NCI-H1417 treated with DMSO at 0.1 percent for 48 hours (cell line): ENCODE data around the gene TYW1B.
"Not testable (repeated sequence)": the region's sequence is repeated elsewhere in the genome, so short reads cannot be mapped to it uniquely, and the experiment has no call there.

Experiments
- DNase-seq: peaks from one replicate; lab custom pipeline; 2025; lab: John Stamatoyannopoulos, UW

TYW1B gene

DNA sequence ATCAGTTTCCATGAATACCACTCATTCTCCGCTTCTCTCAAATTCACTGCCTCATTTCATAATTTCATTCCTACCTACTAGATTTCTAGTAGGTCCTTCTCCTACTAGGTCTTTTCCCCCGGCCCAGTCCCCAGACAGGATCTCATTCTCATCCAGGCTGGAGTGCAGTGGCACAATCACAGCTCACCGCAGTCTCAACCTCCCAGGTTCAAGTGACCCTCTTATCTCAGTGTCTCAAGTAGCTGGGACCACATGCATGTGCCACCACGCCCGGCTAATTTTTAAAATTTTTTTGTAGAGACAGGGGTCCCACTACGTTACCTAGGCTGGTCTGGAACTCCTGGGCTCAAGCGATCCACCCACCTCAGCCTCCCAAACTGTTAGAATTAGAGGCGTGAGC lies 132.5 kb downstream of the TYW1B start:
- not testable (repeated sequence) for DNase-seq

DNA sequence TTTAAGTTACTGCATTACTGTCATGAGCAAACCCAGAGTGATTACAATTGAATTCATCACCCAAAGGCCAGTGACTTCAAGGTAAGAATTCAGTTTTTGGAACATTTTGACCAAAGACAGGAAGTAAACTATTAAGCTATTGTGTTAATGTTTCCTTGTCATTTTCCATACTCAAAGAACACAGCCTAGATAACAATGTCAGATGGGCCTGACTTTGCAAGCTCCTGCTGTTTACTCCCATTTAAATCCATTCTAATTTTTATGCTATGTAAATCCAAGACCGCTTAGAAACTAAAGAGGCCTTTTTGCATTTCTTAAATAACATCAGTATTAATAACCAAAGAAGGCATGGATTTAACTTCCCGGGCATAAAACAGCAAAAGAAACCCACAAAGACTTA lies 136.6 kb downstream of the TYW1B start:
- DNase-seq: not testable (repeated sequence)

- DNase-seq: not testable (repeated sequence)
Observed at GRCh38 chr7:72690177-72690576, 137.8 kb downstream of the TYW1B start.

DNA sequence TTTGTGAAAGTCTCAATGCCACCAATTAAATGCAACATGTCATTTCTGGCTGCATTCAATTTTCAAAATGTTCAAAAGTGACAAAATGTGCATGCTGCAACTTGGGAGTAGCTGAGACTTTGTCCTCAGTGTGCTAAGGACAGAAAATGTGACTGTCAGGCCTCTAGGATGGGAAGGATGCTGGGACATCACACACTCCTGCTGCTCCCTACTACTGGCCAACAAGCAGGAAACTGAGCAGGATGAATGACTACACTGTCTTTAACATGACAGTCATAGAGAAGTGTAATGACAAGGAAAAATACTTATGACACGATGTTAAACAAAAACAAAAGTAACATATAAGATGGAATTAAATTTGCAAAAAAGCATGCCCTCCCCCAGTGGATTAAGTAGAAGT lies 138.7 kb downstream of the TYW1B start:
- DNase-seq: not testable (repeated sequence)

DNA sequence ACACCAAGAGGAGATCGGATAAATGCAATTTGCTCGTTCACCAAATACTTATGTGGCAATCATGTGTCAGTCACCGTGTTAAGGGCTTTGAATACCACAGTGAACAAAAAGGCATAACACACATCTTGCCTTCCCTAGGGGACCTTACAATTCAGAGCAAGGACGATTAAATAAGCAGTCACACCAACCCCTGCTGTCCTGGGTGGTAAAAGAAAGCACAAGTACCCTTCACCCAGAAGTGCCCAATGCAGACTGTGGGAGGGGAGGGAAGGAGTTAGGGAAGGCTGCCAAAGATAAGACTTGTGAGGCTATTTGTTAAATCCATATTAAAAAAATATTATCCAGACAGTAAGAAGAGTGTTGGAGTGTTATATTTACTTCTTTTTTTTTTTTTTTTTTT lies 146.8 kb downstream of the TYW1B start:
- DNase-seq: not testable (repeated sequence)

GRCh38 chr7:72676880-72677279 lies 151.1 kb downstream of the TYW1B start:
- DNase-seq: not testable (repeated sequence)

- not testable (repeated sequence) for DNase-seq
Observed at GRCh38 chr7:72676086-72676690, 151.8 kb downstream of the TYW1B start.

- not testable (repeated sequence) for DNase-seq
Observed at GRCh38 chr7:72675686-72676085, 152.3 kb downstream of the TYW1B start.

GRCh38 chr7:72674394-72674793 lies 153.6 kb downstream of the TYW1B start:
- no peak for DNase-seq

- DNase-seq: not testable (repeated sequence)
Observed at GRCh38 chr7:72670850-72671249, 157.2 kb downstream of the TYW1B start.

DNA sequence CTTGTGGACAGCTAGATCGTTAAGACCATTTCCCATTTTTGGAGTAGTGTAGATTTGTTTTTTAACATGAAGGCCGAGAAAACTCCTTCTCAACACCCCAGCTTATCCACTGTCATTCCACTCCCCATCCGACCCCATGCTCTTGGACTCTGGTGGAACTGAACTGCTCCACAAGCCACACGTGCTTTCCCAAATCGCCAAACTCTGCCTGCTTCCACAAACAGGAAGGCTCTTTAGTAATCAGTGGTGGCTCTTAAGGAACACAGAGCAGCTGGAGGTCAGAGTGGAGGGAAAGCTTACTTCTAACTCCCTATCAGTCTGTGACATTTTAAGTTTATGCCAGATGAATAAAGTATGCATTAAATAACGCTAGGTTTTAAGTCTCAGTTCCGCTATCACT lies 159.6 kb downstream of the TYW1B start:
- DNase-seq: not testable (repeated sequence)

- DNase-seq: not testable (repeated sequence)
Observed at GRCh38 chr7:72667049-72667448, 161.0 kb downstream of the TYW1B start.

DNA sequence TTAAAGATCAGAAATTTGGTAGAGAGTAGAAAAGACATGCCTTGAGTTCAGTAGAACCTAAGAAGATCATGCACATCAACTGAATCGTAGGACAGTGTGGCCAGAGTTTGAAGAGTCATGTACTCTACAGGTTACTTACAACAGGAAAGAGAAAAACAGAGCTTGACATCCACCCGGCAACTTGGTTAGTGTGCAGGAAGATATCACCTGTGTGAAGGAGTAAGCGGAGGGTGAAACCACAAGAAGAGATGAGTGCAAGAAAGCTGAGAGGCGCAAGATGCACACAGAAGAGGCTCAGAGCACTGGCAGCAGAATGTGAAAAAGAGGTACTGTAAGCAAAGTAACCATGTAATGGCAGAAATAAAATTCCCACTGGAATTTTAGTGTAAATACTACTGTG lies 179.4 kb downstream of the TYW1B start:
- not testable (repeated sequence) for DNase-seq

- not testable (repeated sequence) for DNase-seq
Observed at GRCh38 chr7:72643708-72644107, 184.3 kb downstream of the TYW1B start.

GRCh38 chr7:72641485-72642248 lies 186.3 kb downstream of the TYW1B start:
- not testable (repeated sequence) for DNase-seq

DNA sequence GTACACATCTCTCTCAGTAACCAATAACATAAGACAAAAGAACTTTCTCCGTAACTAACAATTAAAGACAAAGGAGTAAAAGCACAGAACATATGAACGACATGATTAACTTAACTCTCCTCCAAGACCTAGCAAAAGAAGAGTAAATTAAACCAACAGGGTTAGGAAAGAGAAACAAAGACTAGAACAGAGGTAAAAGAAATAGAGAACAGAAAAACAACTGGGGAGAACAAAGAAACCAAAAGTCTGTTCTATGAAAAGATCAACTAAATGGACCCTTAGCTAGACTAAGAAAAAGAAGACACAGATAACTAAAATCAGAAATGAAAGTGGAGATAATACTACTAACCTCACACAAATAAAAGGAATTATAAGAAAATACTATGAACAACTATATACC lies 187.3 kb downstream of the TYW1B start:
- DNase-seq: not testable (repeated sequence)

DNA sequence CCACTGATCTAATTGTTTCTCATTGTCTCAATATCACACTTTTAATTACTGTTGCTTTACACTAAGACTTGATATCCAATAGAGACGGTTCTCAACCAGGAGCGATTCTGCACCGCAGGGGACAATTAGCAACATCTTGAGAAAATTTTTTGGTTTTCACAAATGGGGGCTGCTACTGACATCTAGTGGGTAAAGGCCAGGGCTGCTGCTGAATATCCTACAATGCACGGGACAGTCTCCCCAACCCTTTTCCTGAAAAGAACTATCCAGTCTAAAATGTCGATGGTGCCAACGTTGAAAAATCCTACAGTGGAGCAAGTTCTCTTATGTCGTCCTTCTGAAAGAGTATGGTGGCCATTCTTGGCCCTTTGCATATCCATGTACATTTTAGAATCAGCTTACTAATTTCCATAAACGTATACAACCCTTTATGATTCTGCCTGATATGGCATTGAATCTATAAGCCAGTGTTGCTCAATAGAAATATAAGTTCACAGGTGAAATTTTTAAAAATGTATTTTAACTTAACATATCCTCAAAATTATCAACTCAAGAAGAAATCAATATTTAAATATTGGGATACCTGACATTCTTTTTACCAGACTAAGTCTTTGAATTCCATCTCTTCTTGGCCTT lies 192.6 kb downstream of the TYW1B start:
- DNase-seq: not testable (repeated sequence)

DNA sequence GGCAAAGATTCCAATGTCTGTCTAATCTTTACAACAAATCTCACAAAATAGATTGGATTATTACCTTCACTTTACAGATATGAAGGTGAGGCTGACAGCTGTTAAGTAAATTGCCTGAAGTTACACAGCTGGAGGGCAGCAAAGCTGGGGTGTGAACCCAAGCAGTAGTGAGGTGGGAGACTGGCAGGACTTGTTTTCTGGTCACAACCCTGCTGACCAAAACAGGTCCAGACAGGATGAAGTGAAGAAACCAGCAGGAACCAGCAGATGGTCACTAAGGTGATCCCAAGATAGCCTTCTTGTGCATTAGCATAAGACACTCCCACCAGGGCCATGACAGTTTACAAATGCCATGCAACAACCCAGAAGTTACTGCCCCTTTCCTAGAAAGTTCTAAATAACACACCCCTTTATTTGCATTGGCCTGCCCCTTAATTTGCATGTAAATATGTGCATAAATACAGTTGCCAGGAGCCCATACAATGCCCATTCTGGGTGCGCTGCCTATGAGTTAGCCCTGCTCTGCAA lies 195.2 kb downstream of the TYW1B start:
- not testable (repeated sequence) for DNase-seq

GRCh38 chr7:72628375-72628774 lies 199.6 kb downstream of the TYW1B start:
- not testable (repeated sequence) for DNase-seq

DNA sequence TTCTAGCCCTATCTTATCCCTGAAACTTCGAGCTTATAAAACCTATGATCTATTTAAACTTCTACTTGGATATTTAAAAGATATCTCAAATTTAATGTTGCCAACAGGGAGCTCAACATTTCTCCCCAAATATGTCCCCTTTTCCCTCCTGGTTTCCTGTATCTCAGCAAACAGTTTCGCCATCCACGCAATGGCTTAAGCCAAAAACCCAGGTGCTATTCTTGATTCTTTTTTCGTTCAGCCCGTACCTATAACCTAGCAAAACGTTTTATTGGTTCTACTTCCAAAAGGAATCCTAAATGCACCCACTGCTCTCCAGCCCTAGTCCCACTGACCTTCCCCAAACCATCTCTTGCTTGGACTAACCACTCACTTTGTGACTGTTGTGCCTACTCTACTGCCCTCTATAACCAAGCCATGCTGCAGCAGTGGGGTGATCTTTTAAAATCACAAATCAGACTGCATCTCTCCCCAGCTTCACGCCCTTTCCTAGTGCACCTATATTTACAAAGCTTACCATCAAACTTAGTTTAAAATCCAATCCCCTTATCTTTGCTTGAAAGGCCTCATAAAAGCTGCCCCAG lies 201.5 kb downstream of the TYW1B start:
- DNase-seq: not testable (repeated sequence)

DNA sequence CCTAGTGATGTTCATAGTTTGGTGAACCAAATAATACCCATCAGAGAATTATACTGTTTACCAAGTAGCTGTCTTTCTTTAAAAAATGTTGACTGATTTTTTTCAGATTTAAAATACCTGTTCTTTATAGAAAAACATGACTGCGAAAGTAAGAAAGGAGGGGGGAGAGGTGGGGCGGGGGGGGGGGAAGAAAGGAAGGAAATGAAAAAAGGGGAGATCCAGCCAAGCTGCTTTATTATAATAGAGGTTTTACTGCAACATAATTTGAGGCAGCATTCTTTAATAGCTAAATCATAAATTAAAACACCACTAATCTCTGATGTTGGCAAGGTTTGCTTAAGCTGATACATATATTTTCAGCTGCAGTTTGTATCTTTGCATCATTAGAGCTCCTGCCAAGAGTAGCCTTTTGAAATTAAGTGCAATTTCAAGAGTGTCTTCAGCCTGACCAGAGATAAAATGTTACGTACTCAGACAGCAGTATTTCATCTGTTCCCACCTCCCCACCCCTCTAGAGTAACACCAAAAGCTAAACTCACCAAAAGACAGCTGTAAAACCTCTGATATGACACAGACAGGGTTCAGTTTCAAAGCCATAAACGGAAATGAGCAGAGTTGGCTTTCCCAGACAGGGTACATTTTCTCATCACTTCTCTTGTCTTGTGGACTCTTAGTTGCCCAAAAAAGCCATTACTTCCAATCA lies 202.1 kb downstream of the TYW1B start:
- not testable (repeated sequence) for DNase-seq

- DNase-seq: no peak
Observed at GRCh38 chr7:72622532-72622931, 205.5 kb downstream of the TYW1B start.
